HG03378 (cell line): Measurements from ENCODE around the gene KDM4C.

Source experiments
- ATAC-seq: cut with Tn5 transposase; IDR thresholded peaks from one replicate; pipeline ENCODE4 v1.9.1; 2021; ENCODE audit warnings: mild to moderate bottlenecking, moderate library complexity; ENCODE audit not compliant: unreplicated experiment

Gene KDM4C

GRCh38 chr9:6897898-6898302 is 140.1 kb downstream of the KDM4C start:
- no peak for ATAC-seq

GRCh38 chr9:6899274-6899673 is 141.5 kb downstream of the KDM4C start:
- no peak for ATAC-seq

GRCh38 chr9:6900440-6900883 is 142.7 kb downstream of the KDM4C start:
- no peak for ATAC-seq

- no peak for ATAC-seq
These were observed 143.4 kb downstream of the KDM4C start for GRCh38 chr9:6901180-6901579.

- ATAC-seq: peak; percentile 65
These were observed 144.7 kb downstream of the KDM4C start for GRCh38 chr9:6902423-6902822.

- no peak for ATAC-seq
These were observed 146.6 kb downstream of the KDM4C start for GRCh38 chr9:6904371-6904770.

- ATAC-seq: no peak
These were observed 148.1 kb downstream of the KDM4C start for GRCh38 chr9:6905850-6906375.

- ATAC-seq: no peak
These were observed 150.1 kb downstream of the KDM4C start for GRCh38 chr9:6907772-6908381.

- no peak for ATAC-seq
These were observed 151.4 kb downstream of the KDM4C start for GRCh38 chr9:6909181-6909580.

GRCh38 chr9:6910032-6910431 is 152.3 kb downstream of the KDM4C start:
- ATAC-seq: no peak

GRCh38 chr9:6910497-6910896 is 152.7 kb downstream of the KDM4C start:
- ATAC-seq: no peak

GRCh38 chr9:6911901-6912638 is 154.3 kb downstream of the KDM4C start:
- no peak for ATAC-seq

- ATAC-seq: no peak
These were observed 157.9 kb downstream of the KDM4C start for GRCh38 chr9:6915635-6916034.

GRCh38 chr9:6917162-6917561 is 159.4 kb downstream of the KDM4C start:
- peak; percentile 94 for ATAC-seq

- ATAC-seq: no peak
These were observed 162.3 kb downstream of the KDM4C start for GRCh38 chr9:6920041-6920440.

- no peak for ATAC-seq
These were observed 163.5 kb downstream of the KDM4C start for GRCh38 chr9:6921315-6921714.

- no peak for ATAC-seq
These were observed 164.4 kb downstream of the KDM4C start for GRCh38 chr9:6922124-6922676.

GRCh38 chr9:6922680-6923079 is 164.9 kb downstream of the KDM4C start:
- ATAC-seq: no peak

- ATAC-seq: no peak
These were observed 165.3 kb downstream of the KDM4C start for GRCh38 chr9:6923086-6923485.

GRCh38 chr9:6924149-6924548 is 166.4 kb downstream of the KDM4C start:
- no peak for ATAC-seq

- ATAC-seq: no peak
These were observed 167.3 kb downstream of the KDM4C start for GRCh38 chr9:6924988-6925563.

GRCh38 chr9:6925836-6926235 is 168.1 kb downstream of the KDM4C start:
- no peak for ATAC-seq
